Hepatocyte (in vitro differentiated cells): ENCODE data around the gene CNOT4.

Source experiments
- CTCF ChIP-seq: fragments of 200-600 bp; sonication (generic); IDR thresholded peaks from 2 replicates; pipeline ENCODE4 v1.5.1; 2016; ENCODE audit warnings: antibody characterized with exemption, mild to moderate bottlenecking; ENCODE audit not compliant: poor library complexity
- EZH2 ChIP-seq: fragments of 200-600 bp; sonication (generic); IDR thresholded peaks from 2 replicates; pipeline ENCODE4 v1.6.1; 2016; ENCODE audit warnings: antibody characterized with exemption, mild to moderate bottlenecking, borderline replicate concordance
- EZH2phosphoT487 ChIP-seq: fragments of 200-600 bp; sonication (generic); IDR thresholded peaks from one replicate; pipeline ENCODE4 v1.6.1; 2018; ENCODE audit warnings: antibody characterized with exemption, mild to moderate bottlenecking, low read depth, moderate library complexity; ENCODE audit not compliant: unreplicated experiment, severe bottlenecking

GRCh38 chr7:135454060-135454459 lies 55.8 kb downstream of the CNOT4 start:
- TF ChIP-seq EZH2 (no peak), CTCF (no peak), EZH2phosphoT487 (no peak)
